HG02678 (cell line): ENCODE results near the gene THAP7.
A peak's percentile ranks its signal among the peaks of the same experiment; 100 is the strongest.
"Not testable (repeated sequence)": the region's sequence is repeated elsewhere in the genome, so short reads cannot be mapped to it uniquely, and the experiment has no call there.

Experiments used
- ATAC-seq: cut with Tn5 transposase; IDR thresholded peaks from one replicate; pipeline ENCODE4 v1.9.1; 2021; ENCODE audit warnings: mild to moderate bottlenecking, moderate library complexity; ENCODE audit not compliant: unreplicated experiment

The THAP7 gene

GRCh38 chr22:21013657-21014201 lies 11.8 kb upstream of the THAP7 start:
- ATAC-seq, result peak; percentile 13

DNA sequence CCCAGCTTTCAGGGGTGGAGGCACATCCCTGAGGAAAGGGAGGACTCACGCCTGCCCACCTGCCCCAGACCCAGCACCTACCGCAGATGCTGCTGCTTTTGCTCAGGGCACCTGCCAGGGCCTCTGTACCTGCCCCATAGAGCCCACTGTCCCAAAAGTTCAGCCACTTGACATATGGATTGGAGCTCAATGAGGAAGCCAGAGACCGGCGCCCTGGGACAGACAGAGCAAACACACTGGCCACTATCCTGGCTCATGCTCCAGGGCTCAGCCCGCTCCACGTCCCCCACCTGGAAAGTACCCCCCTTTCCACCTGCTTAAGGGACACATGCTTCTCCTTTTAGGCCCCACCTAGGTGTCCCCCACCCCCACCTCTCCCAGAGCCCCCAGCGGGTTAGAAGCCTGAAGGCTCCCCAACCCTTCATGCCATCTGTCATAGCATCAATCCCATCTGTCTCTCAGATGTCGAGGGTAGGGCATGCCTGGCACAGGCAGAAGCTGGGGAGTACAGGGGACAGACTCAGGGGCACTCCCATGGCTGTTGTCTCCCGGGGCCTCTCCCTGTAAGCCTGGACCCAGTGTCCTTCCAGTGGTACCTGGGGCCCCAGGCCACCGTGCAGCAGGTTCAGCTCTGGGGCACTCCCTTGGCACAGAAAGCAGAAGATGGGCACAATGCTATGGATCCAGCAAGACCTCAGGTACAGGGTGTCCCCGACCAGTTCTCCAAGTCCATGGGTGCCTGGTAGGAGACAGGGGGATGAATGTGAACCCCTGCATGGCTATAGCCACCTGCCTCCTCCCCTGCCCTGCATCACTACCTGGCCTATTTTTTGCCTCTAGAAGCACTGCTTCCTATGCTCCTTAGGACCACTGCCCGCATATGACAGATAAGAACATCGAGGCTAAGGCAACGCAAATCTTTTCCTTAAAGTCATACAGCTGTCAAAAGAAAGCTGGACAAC lies 10.8 kb upstream of the THAP7 start:
- ATAC-seq, result no peak

- ATAC-seq, result no peak
These were observed 8.7 kb upstream of the THAP7 start for GRCh38 chr22:21010426-21011113.

DNA sequence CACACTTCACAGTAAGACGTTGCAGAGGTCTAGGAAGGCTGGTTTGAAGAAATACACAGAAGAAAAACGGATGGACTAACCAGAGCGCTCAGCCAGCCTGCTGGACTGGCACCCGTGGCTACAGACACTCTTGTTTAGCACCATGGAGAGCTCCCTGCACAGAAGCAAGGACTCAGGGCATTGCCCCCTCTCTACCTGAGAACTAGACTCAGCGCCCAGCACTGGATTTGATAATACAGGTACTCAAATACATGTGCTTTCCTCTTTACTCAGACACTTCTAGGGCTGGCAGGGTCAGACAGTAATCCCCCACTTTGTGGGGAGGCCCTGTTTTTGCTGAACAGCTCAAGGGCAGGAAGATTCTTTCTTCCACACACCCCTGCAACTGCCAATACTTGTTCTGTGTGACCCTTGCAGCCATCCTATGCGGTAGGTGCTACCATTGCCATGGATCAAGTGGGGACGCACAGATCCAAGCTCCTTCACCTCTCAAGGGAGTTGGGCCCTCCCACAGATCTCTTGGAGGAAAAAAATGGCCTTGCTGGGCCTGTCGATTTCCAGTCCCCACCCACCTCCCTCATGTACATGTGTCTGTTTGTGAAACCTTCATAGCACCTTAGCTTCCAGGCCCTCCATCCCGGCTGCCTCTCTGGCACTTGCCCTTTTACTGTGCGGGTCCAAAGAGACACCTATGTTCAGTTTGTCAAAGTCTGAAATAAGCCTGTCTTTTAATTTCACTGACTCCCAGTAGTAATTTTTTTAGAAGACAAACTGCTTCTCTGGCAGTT lies 7.9 kb upstream of the THAP7 start:
- ATAC-seq, result no peak

DNA sequence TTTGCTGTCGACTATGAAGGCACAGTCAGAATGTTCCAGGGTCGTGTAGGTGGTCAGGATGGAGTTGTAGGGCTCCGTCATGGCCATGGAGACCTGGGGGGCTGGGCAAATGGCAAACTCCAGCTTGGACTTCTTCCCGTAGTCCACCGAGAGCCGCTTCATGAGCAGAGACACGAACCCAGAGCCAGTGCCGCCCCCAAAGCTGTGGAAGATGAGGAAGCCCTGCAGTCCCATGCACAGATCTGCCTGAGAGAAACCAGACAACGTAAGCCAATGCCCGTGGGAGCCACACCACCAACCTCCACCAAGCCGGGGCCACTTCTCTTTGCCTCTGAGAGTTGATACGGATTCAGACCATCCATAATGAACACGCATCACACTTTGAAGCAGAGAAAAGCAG lies 7.3 kb upstream of the THAP7 start:
- not testable (repeated sequence) for ATAC-seq

DNA sequence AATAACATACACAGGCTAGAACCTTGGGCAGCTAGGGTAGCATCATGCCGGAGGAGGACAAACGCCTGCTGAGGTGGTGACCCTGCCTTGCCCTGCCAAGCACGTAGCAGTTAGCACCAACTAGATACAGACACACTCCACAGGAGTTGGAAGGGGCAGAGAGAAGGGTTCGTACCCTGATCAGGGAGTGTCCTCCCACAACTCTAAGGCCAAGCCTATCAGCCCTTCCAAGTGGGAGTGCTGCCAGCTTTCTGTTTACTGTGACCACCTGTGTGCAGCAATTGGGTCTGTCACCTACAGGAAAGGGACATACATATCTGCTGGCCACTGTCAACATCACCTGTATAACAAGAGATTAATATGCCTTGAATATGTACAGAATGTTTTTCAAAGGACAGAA lies 1.9 kb upstream of the THAP7 start:
- no peak for ATAC-seq

DNA sequence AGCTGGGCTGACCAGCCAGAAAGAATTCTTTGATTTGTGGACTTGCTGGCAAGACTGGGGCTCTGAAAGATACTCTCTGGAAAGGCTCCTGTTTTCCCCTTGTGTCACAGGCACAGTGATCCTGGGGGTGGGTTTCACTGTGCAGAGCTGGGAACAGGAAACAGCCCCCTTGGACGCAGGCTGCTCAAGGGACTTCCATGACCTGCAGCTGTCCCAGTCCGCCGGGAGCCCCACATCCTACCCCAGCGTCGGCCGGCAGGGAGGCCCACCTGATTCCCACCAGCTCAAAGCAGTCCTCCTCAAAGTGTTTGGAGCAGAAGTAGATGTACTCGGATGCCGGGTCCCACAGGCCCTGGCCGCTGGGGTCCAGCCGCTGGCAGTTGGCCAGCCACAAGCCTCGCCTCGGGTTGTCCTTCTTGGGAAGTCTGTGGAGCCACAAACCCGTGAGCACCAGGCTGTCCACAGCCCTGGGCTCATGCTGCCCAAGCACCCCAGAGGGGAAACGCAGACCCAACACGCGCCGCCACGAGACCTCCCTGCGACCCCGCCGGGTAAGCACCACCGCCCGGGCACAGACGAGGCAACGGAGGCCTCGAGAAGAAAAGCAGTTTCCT lies 824 bp downstream of the THAP7 start:
- no peak for ATAC-seq

- ATAC-seq, result no peak
These were observed 1.5 kb downstream of the THAP7 start for GRCh38 chr22:21000207-21000986.

DNA sequence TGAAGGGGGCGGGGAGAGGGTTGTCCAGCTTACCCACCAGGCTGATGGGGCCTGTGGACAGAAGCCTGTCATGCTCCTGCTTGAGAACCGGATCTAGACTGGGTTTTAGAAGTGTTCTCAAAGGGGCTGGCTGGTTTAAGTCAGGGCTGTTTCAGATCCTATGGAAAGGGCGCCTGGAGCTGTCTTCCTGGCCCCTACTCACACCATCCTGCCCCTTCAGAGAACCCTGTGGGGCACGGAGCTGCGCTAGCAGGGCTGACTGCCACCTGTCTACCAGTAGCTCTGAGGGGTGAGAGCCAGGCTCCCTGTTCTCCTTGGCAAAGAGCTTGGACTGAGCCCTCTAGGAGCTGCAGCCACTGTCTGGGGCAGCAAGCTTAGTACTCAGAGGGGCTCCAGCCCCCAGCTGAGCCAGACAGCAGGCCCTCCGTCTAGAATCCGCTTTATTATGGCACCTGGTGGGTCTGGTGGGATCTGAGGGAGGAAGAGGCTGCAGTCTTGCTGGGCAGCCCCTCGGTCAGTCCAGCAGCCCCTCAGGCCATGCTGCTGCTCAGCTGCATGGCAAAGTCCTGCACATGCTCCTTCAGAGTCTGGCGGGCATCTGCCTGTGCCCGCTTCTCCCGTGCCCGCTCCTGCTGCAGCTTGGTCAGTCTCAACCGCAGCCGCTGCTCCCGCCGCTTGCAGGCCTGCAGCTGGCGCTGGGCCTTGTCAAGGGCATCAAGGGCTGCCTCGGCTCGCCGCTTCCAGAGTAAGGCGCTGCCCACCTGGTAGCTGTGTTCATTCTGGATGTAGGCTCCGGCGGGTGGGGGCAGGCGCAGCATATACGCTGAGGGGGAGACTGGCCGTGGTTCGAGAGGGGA lies 2.3 kb downstream of the THAP7 start:
- no peak for ATAC-seq

GRCh38 chr22:20998411-20999336 lies 3.2 kb downstream of the THAP7 start:
- ATAC-seq, result no peak

DNA sequence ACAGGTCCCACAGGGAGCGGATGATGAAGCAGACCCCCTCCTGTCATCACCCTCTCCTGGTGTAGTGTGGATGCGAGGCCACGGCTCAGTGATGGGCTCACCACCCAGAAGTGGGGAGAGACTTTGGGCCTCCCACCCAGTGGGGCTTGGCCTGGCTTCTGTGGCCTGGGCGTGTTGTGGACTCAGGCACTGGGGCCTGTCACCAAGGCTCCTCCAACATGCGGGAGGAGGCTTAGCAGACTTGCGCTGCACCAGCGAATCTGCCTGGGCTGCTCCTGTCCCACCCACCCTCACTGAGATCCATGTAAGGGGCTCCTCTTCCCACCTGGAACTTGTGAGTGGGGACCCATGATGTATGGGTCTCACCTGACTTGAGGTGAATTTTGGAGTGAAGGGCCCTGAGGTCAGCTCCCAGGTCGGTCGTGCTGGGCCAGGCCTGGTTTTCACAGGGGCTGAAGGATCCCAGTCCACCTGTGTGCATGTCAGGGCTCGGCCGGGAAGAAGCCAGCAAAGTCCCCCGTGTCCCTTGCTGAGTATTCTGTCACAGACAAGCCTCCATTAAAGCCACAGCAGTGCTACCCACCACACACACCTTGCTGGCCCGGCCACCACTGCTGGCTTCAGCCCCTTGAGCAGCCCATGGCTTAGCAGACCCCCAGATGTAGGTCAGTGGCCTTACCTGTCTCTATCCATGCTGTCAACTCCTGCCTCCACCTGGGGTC lies 4.2 kb downstream of the THAP7 start:
- no peak for ATAC-seq

- ATAC-seq, result no peak
These were observed 5.1 kb downstream of the THAP7 start for GRCh38 chr22:20996598-20997535.

DNA sequence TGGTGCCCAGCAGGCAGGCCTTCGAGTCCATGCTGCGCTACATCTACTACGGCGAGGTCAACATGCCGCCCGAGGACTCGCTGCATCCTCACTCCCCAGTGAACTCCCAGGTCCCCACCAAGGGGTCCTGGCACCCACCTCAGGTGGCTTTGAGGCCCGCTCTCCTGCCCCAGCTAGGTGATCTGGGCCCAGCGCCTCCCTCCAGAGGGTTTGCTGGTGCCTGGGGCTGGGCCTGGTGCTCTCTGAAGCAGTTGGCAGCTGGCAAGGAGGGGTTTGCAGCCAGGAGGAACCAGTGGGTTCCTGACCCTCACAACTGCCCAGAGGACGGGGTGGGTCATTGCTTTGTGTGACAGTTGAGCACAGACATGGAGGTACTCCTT lies 5.9 kb downstream of the THAP7 start:
- no peak for ATAC-seq

- no peak for ATAC-seq
These were observed 6.4 kb downstream of the THAP7 start for GRCh38 chr22:20995329-20996030.

DNA sequence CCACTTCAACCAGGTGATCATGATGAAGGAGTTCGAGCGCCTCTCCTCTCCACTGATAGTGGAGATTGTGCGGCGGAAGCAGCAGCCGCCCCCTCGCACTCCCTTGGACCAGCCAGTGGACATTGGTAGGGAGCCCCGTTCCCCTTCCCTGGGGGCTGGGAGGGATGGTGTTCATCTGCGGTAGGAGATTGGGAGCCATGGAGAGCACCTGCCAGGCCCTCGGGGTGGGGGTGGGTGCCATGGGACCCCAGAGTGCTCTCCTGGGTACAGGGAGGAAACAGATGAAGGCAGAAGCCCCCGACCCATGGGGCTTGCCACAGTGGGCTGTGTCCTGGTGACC lies 7.0 kb downstream of the THAP7 start:
- ATAC-seq, result no peak
